Activated CD4-positive, alpha-beta memory T cell treated with anti-CD3 and anti-CD28 coated beads for 36 hours (primary cell): ENCODE data around the gene RAD52. TPM values are rescaled to one million over a fixed set of nuclear protein-coding genes. Genes with fewer than 3 reads are reported as not detected.

ENCODE experiments used
- CTCF ChIA-PET: fragments of 350-600 bp; sonication (Branson Sonifier 250); formaldehyde crosslinking; loops from one replicate; lab custom pipeline; 2021; ENCODE audit warnings: antibody characterized with exemption, inconsistent platforms; lab: Charles Lee
- POLR2A ChIA-PET: fragments of 350-600 bp; sonication (Branson Sonifier 250); formaldehyde crosslinking; loops from one replicate; lab custom pipeline; 2021; ENCODE audit warnings: antibody characterized with exemption; lab: Charles Lee
- DNase-seq: peaks from one replicate; pipeline ENCODE4 v3.0.0-alpha.2; 2020
- H3K27ac Mint-ChIP-seq: one replicate; pipeline ENCODE4 v1.8.0; 2021; ENCODE audit warnings: mixed read lengths
- H3K27me3 Mint-ChIP-seq: one replicate; pipeline ENCODE4 v1.8.0; 2021; ENCODE audit warnings: mixed read lengths
- H3K36me3 Mint-ChIP-seq: one replicate; pipeline ENCODE4 v1.8.0; 2021; ENCODE audit warnings: mixed read lengths
- H3K4me1 Mint-ChIP-seq: one replicate; pipeline ENCODE4 v1.8.0; 2021; ENCODE audit warnings: low read depth, mixed read lengths
- H3K4me3 Mint-ChIP-seq: one replicate; pipeline ENCODE4 v1.8.0; 2021; ENCODE audit warnings: mild to moderate bottlenecking, mixed read lengths
- H3K9me3 Mint-ChIP-seq: one replicate; pipeline ENCODE4 v1.8.0; 2021; ENCODE audit warnings: mixed read lengths
- intact Hi-C: fragments of 100-400 bp; cut with micrococcal nuclease; formaldehyde crosslinking; loops from one replicate; pipeline ENCODE4 v1.15.1; 2023
- total RNA-seq, 2 experiments: library from RNA; stranded (reverse); gene quantifications; one replicate each; pipeline ENCODE4 v1.2.3, GENCODE V29; 2021

Gene RAD52
- 10 to 100 TPM in 1 of 2 experiments, 1 to 10 TPM in 1; 9.5 to 14.5 TPM for total RNA-seq

DNA sequence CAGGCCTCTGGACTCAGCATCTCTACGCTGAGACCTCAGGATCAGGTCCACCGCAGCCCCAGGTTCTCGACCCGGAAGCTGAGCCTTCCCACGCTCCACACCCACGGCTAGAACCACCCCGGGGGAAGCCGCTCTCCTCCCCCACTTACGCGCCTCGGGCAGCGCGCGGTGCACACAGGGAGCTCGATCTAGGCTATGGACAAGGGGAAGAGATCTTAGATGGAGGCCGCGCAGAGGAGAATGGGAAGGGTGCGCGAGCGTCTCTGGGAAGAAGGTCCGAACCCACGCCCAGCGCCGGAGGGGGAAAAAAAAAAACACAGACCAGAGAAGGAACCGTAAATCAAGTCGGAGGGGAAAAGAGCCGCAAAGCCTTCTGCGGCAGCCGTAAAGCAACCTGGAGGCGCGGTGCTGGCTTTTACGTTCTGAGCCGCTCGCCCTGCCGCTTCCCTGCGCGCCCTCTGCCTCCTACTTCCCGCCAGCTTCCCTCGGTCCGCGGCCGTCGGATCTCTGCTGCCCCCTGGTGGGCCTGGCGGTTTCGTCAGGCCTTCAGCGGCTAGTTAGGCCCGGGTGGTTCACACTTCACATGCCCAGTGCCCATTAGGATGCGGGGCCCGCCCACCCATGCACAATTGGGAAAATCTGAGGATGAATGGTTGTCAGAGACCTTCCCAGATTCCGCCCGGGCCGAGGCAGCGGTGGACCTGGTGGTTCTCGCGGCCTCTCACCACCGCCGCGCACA is at the start of gene RAD52:
Gene RAD52 (minus strand): TSS at position 242 of the 739 bp plus-strand sequence. CDS start 16,636 bp downstream, outside the sequence.
- Mint-ChIP-seq H3K36me3 (peaks cover 4% of the 10 kb centered on the region), H3K4me1 (peaks cover 30% of the 10 kb centered on the region), H3K9me3 (no peaks in the 10 kb centered on the region), H3K27ac (peak within 1 kb of the TSS; percentile 91), H3K27me3 (no peaks in the 10 kb centered on the region), H3K4me3 (peak within 1 kb of the TSS; percentile 97)
- DNase-seq: peak; percentile 98
- CTCF ChIA-PET: interaction anchor here (0.6 to 2.1 kb wide), 29 partner anchors 10 to 644 kb away, joined by 3 to 21 read pairs (median 4); partner anchors contain the start of gene CCDC77
- POLR2A ChIA-PET: interaction anchor here (0.6 to 1.9 kb wide), 12 partner anchors 9 to 657 kb away, joined by 3 to 8 read pairs (median 3); no protein-coding TSS in a partner anchor
- intact Hi-C loops: loop anchor here (1.0 to 5.0 kb wide), 7 partner anchors 41 to 643 kb away; no protein-coding TSS in a partner anchor

DNA sequence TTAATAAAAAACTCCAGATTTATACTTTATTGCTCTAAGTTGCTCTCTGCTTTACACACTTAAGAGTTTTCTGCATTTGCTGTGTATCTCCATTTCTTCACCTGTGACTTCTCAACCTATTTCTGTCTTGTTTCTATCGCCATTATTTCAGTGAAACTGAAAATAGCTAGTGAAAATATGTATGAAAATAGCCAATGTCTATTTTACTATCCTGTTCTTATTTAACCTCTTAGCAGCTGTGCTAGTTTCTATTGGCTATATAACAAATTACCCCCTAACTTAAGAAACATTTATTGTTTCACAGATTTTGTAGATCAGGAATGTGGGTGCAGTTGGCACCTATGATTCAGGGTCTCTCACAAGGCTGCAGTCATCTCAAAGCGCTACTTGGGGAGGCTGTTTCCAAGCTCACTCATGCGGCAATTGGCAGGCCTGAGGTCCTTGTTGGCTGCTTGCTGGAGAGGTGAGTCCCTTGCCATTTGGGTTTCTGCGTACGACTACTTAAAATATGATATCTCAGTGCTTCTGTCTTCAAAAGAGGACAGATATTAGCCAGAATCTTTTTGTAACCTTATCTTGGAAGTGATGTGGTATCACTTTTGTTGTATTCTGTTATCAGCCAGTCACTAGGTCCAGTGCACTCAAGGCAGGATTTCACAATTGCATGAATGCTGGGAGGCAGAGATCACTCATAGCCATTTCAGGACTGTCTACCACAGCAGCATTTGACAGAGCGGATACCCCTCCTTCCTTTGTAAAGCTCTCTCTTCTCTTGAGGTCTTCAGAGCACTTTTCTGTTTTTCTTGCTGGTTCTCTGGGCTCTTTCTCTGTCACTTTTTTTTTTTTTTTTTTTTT is 48.8 kb upstream of the RAD52 start:
- Mint-ChIP-seq H3K27me3 (no peaks in the 10 kb centered on the region), H3K9me3 (no peaks in the 10 kb centered on the region), H3K27ac (no peak overlapping the region), H3K4me1 (peaks cover 24% of the 10 kb centered on the region), H3K36me3 (peaks cover 4% of the 10 kb centered on the region), H3K4me3 (no peak overlapping the region)
- ChIA-PET POLR2A (no interaction called here), CTCF (interaction anchor here (1.2 kb wide), 1 partner anchor 120 kb away, joined by 3 read pairs; no protein-coding TSS in a partner anchor)
- intact Hi-C loops: loop anchor here (5.0 kb wide), 1 partner anchor 94 kb away; no protein-coding TSS in a partner anchor
- DNase-seq: no peak

- POLR2A ChIA-PET: no interaction called here
- H3K36me3 Mint-ChIP-seq: peaks cover 4% of the 10 kb centered on the region
- H3K4me3 Mint-ChIP-seq: no peak overlapping the region
- no peak overlapping the region for H3K27ac Mint-ChIP-seq
- CTCF ChIA-PET: interaction anchor here (1.2 kb wide), 1 partner anchor 120 kb away, joined by 3 read pairs; no protein-coding TSS in a partner anchor
- no peak for DNase-seq
- intact Hi-C loops: loop anchor here (5.0 kb wide), 1 partner anchor 95 kb away; no protein-coding TSS in a partner anchor
- no peaks in the 10 kb centered on the region for H3K9me3 Mint-ChIP-seq
- peaks cover 27% of the 10 kb centered on the region for H3K4me1 Mint-ChIP-seq
- no peaks in the 10 kb centered on the region for H3K27me3 Mint-ChIP-seq
Observed at GRCh38 chr12:997505-997904, 48.0 kb upstream of the RAD52 start.

GRCh38 chr12:996881-997280 is 47.4 kb upstream of the RAD52 start:
- H3K27me3 Mint-ChIP-seq: no peaks in the 10 kb centered on the region
- CTCF ChIA-PET: interaction anchor here (1.2 kb wide), 1 partner anchor 121 kb away, joined by 3 read pairs; no protein-coding TSS in a partner anchor
- intact Hi-C loops: loop anchor here (5.0 kb wide), 1 partner anchor 95 kb away; no protein-coding TSS in a partner anchor

DNA sequence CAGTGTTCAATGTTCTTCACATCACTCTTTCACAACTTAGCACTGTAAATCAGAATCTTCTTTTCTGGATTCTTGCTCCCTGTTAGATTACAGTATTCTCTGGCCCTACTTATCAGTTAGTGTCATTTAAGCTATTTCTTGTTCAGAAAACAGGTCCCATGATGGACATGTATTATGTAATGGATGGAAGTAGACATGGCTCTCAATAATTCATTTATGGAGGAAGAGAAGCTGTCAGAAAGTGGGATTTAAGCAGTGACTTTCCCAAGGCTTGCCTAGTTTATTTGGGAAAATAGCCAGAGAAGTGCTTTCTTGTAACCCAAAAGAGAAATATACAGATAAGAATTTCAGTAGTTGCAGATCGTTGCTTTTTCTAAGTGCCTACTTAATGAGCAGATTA is 43.2 kb upstream of the RAD52 start:
- H3K27ac Mint-ChIP-seq: no peak overlapping the region

More at GRCh38 chr12:996881-997280, 47.4 kb upstream of the RAD52 start:
- H3K4me3 Mint-ChIP-seq: no peak overlapping the region
- POLR2A ChIA-PET: no interaction called here
- no peaks in the 10 kb centered on the region for H3K9me3 Mint-ChIP-seq
- DNase-seq: no peak
- peaks cover 33% of the 10 kb centered on the region for H3K4me1 Mint-ChIP-seq
- no peak overlapping the region for H3K27ac Mint-ChIP-seq
- peaks cover 4% of the 10 kb centered on the region for H3K36me3 Mint-ChIP-seq

DNA sequence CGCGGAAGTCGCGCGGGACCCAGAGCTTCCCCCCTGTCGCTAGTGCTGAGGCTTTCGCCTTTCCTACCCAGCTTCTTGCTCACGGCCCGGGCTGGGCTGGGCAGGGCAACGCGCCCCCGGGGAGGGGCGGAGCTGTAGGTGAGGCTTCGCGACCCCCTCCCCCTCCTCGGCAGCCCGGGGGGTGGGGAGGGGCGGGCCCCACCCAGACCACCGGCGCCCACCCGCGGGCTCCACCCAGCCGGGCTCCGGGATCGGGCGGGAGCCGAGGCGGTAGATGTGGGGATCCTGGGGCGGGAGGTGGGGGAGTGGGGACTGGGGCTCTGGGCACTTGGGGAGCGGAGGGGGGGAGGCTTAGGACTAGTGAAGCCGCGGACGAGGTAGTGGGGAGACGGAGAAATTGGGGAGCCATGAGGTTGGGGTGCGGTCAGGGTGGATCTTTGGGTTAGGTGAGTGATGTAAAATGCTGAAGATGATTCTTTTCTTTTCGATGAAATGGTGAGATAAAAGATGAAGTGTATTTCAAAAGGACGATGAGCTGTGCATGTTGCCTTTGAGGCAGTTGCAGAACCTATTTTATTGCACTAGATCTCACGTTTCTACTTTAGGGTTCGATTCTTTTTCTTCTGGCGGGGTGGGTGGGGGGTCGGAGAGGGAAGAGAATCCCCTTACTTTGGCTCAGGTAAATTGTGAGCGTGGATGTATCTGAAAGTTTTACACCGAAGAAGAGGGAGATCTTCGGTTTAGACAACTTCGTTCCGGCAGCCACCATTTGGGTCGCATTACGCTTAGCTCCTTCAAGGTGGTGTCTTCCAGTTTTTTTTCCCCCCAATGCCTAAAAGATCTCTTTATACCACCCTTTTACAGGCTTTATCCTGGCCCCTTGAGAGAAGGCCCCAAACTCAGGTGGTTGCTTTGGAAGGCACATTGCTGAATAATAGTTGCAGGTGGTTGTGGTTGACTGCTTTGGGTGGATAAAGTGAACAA is 42.1 kb upstream of the RAD52 start:
- DNase-seq: no peak
- ChIA-PET CTCF (interaction anchor here (0.6 to 1.7 kb wide), 6 partner anchors 46 to 593 kb away, joined by 3 to 6 read pairs (median 4); no protein-coding TSS in a partner anchor), POLR2A (interaction anchor here (0.5 to 2.2 kb wide), 3 partner anchors 21 to 111 kb away, joined by 3 to 7 read pairs (median 3); no protein-coding TSS in a partner anchor)
- peaks cover 36% of the 10 kb centered on the region for H3K4me1 Mint-ChIP-seq
- H3K36me3 Mint-ChIP-seq: no peaks in the 10 kb centered on the region
- intact Hi-C loops: loop anchor here (5.0 kb wide), 1 partner anchor 601 kb away; the partner anchor contains the start of gene FBXL14
- no peaks in the 10 kb centered on the region for H3K27me3 Mint-ChIP-seq
- H3K9me3 Mint-ChIP-seq: no peaks in the 10 kb centered on the region
- H3K27ac Mint-ChIP-seq: peak overlapping the region; percentile 87
- H3K4me3 Mint-ChIP-seq: peak overlapping the region; percentile 94

More for the DNA sequence above, 43.2 kb upstream of the RAD52 start:
- Mint-ChIP-seq H3K36me3 (no peaks in the 10 kb centered on the region), H3K4me1 (peaks cover 40% of the 10 kb centered on the region), H3K9me3 (no peaks in the 10 kb centered on the region), H3K27me3 (no peaks in the 10 kb centered on the region), H3K4me3 (peak overlapping the region; percentile 94)
- ChIA-PET POLR2A (no interaction called here), CTCF (interaction anchor here (0.6 to 1.7 kb wide), 3 partner anchors 125 to 592 kb away, joined by 3 to 5 read pairs (median 3); no protein-coding TSS in a partner anchor)
- DNase-seq: no peak
- intact Hi-C loops: loop anchor here (5.0 kb wide), 1 partner anchor 600 kb away; the partner anchor contains the start of gene FBXL14

DNA sequence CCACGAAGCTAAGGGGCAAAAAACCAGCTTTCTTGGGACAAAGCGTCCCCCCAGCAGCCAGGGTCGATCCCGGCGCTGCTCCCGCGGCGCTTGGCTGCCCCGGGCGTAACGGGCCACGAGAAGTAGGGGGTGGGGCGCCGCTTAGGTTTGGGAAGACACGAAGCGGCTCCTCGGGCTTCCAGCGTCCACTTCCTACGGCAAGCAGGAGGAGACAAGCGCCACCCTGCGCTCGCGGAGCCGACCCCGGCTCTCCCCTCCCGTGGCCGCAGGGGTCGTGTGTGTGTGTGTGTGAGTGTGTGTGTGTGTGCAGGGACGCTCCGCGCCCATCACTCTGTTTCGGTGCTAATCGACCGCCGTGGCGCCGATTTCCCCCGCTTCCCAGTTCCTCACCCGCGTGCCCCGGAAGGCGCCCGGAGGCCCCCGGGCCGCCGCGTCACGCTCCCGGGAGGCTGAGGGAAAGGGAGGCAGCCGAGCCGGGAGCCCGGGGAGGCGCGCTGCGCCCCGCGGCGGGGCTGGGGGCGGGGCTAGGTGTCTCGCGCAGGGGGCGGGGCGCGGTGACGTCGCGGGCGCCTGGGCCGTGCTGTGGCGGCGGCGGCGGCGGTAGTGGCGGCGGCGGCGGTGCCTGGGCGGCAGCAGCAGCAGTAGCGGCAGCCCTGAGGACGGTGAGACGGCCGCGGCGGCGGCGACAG is 41.3 kb upstream of the RAD52 start, which contains the start of gene ERC1:
Gene ERC1 (plus strand): TSS at position 563 of the 689 bp plus-strand sequence. CDS start 36,681 bp downstream, outside the sequence.
- POLR2A ChIA-PET: interaction anchor here (1.0 to 2.2 kb wide), 3 partner anchors 39 to 112 kb away, joined by 3 to 8 read pairs (median 7); partner anchors contain the start of gene RAD52

DNA sequence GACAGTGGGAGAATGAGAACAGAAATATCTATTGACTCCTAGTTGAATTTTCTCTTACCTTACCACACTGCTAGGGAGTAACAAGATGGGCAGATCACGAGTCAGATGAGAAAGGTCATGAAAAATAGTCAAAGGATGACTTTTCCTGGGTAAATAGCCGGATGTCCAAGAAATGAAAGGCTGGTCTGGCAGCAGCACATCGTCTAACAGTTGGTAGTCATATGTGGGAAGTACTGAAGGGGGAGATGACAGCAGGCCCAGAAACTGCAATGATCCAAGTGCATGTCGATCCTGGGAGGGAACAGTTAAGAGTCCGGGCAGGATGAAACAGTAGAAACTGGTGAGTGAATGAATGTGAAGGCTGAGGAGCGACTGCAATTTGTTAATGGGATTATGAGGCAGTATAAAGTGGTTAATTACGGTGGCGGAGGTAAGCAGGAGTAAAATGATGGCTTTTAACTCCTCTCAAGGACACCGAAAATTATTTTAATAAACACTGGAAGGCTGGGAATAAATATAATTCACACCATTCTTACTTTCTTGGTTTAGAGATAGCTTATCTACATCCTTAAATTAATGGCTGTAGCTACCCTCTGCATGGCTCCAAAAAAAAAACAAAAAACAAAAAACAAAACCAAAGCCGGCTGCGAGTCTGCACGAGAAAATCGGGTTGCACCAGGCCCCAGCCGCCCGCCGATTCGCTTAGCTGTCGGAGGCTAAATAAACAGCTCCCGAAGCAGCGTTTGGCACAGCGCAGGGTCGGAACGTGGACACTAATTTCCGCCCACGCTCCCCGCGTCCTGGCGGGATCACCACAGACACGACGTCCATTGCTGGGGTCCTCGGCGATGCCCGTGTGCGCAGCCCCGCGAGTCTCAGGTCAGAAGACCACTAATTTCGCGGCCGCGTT is 40.5 kb upstream of the RAD52 start:
- no peaks in the 10 kb centered on the region for H3K9me3 Mint-ChIP-seq
- H3K27me3 Mint-ChIP-seq: no peaks in the 10 kb centered on the region
- peak overlapping the region; percentile 70 for H3K4me3 Mint-ChIP-seq
- H3K36me3 Mint-ChIP-seq: no peaks in the 10 kb centered on the region
- intact Hi-C loops: loop anchor here (1.0 to 5.0 kb wide), 2 partner anchors 41 to 602 kb away; partner anchors contain the start of genes FBXL14 and RAD52
- CTCF ChIA-PET: interaction anchor here (1.0 to 1.6 kb wide), 5 partner anchors 39 to 593 kb away, joined by 4 to 9 read pairs (median 4); partner anchors contain the start of gene RAD52
- peak overlapping the region; percentile 59 for H3K27ac Mint-ChIP-seq
- peak; percentile 69 for DNase-seq
- peaks cover 27% of the 10 kb centered on the region for H3K4me1 Mint-ChIP-seq
- POLR2A ChIA-PET: interaction anchor here (1.2 to 2.2 kb wide), 2 partner anchors 38 to 41 kb away, joined by 7 to 8 read pairs; partner anchors contain the start of gene RAD52

More for the DNA sequence above, 41.3 kb upstream of the RAD52 start, which contains the start of gene ERC1:
- intact Hi-C loops: loop anchor here (1.0 to 5.0 kb wide), 2 partner anchors 42 to 601 kb away; partner anchors contain the start of genes FBXL14 and RAD52
- Mint-ChIP-seq H3K36me3 (no peaks in the 10 kb centered on the region), H3K4me3 (peak within 1 kb of the TSS; percentile 94), H3K4me1 (peaks cover 35% of the 10 kb centered on the region), H3K27ac (peak within 1 kb of the TSS; percentile 87), H3K27me3 (no peaks in the 10 kb centered on the region), H3K9me3 (no peaks in the 10 kb centered on the region)
- peak; percentile 87 for DNase-seq
- CTCF ChIA-PET: interaction anchor here (1.0 to 1.7 kb wide), 7 partner anchors 39 to 593 kb away, joined by 4 to 9 read pairs (median 5); partner anchors contain the start of gene RAD52

DNA sequence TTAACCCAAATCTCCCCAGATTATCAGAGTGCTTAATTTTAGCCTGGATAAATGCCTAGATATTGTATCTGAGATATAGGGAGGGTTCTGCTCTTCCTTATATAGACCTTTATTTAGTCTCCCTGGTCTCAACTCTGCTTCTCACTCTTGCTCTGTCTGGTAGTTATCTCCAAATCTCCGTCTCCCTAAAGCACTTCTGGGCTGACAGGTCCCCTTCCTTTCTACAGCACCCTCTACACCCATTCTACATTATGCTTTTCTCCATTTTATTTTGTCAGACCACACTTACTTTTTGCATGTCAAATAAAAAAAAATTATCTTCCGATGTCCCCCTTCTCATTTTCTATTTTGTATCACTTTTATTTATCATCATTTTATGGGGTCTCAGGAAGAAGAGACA is 39.6 kb upstream of the RAD52 start:
- H3K9me3 Mint-ChIP-seq: no peaks in the 10 kb centered on the region
- no peak overlapping the region for H3K27ac Mint-ChIP-seq
- CTCF ChIA-PET: no interaction called here
- H3K4me3 Mint-ChIP-seq: no peak overlapping the region
- no peaks in the 10 kb centered on the region for H3K36me3 Mint-ChIP-seq
- no peaks in the 10 kb centered on the region for H3K27me3 Mint-ChIP-seq
- POLR2A ChIA-PET: no interaction called here
- no peak for DNase-seq
- H3K4me1 Mint-ChIP-seq: peaks cover 26% of the 10 kb centered on the region
- intact Hi-C loops: no loop called here
